NCI-H526 (cell line): ENCODE measurements around the gene RGS1.
"Not testable (repeated sequence)": the region's sequence is repeated elsewhere in the genome, so short reads cannot be mapped to it uniquely, and the experiment has no call there.

Source experiments
- DNase-seq, 2 experiments: peaks; one replicate each; lab custom pipeline; 2025; lab: John Stamatoyannopoulos, UW

RGS1 gene

GRCh38 chr1:192575499-192576189 lies at the start of gene RGS1:
Gene RGS1 (plus strand): TSS chr1:192575773. CDS start chr1:192575793, 20 bp downstream.
- DNase-seq, result no peak

GRCh38 chr1:192527111-192527795 lies 48.3 kb upstream of the RGS1 start:
- DNase-seq, result no peak

- no peak for DNase-seq
Measured at GRCh38 chr1:192527950-192528349, 47.6 kb upstream of the RGS1 start.

DNA sequence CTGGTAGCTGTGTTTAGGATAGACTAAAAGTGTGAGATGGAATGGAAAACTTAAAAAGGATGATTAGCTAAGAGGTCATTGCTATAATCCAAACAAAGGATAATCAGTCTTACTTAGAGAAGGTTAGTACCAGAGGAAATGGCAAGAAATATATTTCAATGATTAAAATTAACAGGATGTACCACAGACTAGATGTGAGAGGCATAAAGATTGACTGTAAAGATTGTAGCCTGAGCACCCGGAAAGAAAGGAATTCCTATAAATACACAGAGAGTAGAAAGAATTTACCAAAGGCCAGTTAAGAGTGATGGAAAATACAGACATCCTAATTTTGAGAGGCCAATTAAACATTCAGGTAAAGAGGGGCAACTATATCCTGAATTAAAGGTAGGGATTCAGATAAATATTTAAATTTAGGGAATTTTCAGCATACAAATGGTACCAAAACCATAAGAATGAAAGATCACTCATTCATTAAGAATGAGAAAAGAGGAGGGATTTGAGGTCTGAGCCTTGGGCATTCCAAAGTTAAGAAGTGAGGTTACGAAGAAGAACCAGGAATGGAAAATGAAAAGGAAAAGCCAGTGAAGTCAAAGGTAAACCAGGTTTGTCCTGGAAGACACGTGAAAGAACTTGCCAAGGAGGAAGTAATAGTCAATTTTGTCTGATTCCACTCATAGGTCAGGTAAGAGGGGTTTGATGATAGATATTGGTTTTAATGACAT lies 46.4 kb upstream of the RGS1 start:
- no peak for DNase-seq

- no peak for DNase-seq
Measured at GRCh38 chr1:192529811-192530210, 45.8 kb upstream of the RGS1 start.

DNA sequence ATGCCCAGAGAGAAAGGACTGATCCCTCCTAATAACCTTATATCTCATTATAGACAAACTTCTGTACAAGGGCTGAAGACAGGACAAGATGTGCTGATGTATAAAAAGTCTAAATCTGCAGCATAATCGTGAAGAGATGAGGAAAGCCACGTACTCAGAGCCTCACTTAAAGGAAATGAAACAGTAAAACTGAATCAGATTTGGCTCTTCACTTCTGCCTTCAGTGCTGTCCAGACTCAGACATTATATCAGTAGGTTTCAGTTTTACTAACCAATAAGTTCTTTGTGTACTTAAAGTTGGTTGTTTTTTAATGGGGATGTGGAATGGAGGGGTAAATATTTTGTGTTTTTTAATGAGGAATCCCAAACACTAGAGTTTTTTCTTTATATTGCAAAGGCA lies 45.3 kb upstream of the RGS1 start:
- DNase-seq, result no peak

DNA sequence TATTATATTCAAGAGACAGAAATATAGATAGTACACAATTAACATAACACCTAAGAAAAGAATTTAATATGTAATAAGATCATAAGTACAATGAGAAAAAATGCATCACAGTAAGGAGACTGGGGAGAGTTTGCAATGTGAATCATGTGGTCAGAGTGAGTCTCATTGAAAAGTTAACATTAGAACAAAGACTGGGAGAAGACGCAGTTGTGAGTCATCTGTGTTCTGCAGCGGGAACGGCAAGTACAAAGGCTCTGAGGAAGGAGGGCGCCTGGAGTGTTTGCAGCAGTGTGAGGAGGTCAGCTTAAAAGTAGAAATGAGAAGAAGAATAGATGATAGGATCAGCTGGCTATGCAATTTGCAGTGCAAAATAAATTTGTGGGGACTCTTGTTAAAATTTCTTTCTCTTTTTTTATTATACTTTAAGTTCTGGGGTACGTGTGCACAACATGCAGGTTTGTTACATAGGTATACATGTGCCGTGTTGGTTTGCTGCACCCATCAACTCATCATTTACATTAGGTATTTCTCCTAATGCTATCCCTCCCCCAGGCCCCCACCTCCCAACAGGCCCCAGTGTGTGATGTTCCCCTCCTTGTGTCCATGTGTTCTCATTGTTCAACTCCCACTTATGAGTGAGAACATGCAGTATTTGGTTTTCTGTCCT lies 44.4 kb upstream of the RGS1 start:
- not testable (repeated sequence) for DNase-seq

DNA sequence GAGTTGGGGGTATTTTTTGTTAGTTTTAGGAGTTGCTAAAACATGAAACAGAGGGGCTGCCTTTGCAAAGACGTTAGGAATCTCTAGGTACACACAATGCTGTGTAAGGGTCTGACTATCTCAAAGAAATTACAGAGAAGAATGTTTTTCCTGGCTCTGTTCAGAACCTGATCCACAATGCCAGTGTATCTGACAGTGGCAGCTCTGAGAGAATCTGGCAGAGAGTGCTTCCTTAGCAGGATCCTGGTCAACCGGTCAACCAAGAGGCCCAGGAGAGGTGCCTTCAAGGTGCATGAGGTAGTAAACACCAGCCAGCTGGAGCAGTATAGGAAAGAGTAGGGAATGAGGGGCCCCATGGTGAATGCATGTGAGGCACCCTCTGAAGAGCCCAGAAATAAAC lies 40.9 kb upstream of the RGS1 start:
- DNase-seq, result no peak

DNA sequence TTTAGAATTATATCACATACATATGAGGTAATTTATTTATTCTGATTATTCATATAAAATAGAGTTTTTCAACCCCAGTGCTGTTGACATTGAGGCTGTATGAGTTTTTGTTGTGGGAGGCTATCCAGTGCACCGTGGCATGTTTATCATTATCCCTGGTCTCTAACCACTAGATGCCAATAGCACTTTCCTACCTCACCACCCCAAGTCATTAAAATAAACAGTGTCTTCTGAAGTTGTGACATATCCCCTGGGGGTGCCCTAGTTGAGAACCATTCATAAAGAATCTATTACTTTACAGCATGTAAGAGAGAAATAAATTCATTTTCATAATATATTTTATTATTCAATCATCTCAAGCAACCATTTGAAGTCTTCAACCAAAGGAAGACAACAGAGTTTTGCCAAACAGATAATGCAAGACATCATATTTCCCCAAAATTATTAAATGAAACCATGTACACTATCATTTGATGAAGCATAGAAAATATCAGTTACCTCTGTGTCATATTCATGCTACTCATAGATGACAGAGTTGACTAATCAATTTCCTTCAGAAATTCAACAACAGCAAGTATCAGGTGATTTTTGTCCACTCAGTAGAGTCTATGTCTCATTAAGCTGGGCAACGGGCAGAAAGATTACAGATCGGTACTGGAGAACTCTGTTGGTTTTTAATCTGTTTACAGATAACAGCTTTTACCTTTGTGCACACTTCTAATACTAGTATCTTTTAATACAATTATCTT lies 39.5 kb upstream of the RGS1 start:
- no peak for DNase-seq

DNA sequence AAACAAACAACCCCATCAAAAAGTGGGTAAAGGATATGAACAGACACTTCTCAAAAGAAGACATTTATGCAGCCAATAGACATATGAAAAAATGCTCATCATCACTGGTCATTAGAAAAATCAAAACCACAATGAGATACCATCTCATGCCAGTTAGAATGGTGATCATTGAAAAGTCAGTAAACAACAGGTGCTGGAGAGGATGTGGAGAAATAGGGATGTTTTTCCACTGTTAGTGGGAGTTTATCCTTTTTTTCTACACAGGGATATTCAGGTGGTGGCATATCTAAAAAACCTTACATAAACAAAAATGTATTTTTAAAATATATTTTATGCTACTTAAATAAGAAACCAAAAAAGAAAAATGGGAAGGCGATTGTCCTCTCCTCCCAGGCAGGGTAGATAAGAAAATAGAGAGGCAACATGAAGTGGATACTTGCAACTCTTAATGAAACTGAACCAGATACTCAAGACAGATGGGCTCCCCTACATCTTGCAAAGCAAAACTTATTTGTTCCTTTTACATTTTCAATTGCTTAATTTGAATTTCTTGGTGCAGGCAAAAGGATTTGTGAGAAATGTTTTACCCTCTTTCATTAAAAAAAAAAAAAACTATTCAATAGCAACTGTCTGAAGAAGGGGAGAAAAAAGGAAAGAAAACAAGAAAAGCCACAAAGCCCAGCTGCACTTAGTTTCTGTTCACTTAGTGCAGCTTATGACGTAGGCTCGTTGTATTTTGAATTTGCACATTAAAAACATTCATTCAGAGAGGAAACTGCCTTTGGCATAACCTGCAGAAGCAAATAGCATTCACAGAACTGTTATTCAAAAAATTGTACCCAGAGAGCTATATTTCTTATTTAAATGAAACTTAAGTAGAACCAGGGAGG lies 36.9 kb upstream of the RGS1 start:
- peak in 1 of 2 experiments; percentile 15 for DNase-seq

DNA sequence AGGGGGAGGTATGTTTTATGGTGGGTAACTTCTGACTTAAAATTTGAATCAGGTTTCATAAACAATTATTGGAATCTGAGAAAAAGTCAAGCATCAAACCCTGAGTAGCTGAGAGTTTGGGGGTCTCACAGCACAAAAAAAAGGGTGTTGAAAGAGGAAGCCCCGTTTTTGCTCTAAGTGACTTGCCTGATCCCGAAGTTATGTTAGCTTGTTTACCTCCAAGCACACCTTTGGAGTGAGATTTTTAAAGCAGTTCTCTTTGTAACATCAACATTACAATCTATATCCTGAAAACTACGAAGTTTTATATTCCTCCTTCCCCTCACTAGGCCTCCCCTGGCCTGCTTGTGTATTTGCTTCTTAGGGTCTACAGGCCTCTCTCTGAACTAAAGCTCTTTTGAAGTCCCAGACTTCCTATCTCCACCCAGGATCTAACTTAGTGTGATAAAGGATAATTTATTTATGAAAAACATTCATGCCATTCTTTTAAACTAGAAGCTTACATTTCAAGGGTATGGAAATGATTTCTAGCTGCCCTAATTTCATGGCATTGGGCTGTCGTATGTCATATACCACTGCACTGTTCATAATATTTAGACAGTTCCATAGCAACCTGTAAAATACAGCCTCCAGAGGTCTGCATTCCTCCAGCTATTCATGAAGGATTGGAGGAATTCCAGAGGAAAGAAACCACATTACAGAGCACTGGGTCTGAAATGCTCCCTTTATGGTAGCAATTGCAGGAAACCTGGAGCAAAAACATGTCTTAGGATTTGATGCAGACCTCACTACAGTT lies 36.1 kb upstream of the RGS1 start:
- DNase-seq, result peak; percentile 57 to 67

GRCh38 chr1:192543445-192543844 lies 32.1 kb upstream of the RGS1 start:
- DNase-seq, result no peak

- no peak for DNase-seq
Measured at GRCh38 chr1:192545896-192546521, 29.6 kb upstream of the RGS1 start.

DNA sequence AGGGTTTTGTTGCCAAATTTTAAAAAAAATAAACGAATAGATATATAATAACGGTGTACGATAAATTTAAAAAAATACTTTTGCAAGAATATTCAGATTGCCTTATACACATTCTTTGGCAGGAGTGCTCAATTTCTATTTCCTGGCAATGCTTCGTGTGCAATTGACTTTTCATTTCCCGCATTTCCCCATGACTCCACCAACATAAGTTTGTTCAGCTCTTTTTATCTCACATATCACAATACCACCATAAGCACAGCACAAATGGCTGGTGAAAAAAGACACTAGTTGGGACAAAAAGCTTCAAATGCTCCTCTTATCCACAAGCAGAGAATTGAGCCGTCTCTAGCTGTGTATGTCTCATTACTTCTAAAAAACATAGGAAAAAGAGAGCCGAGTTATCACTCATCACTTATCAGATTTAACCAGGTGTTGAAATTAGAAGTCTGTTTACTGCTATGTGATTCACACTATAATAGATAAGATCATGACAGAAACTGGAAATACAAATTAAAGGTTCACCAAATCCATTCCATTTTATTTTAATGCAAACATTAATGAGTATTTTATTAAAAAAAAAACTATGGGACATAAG lies 28.9 kb upstream of the RGS1 start:
- no peak for DNase-seq

DNA sequence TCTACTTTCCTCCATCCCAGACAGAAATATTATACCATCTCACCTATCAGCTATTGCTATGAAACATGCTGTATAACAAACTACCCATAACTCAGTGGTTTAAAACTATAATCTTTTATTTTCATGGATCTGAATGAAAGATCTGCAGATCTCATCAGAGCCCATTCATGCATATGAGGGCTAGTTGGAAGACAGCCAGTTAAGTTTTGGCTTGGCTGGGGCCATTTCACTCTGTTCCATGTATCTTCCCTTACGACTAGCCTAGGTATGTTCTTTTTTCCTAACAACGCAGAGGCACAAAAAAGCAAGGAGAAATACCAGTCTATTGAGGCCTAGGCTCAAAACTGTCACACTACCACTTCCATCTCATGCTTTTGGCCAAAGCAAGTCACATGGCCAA lies 28.1 kb upstream of the RGS1 start:
- no peak for DNase-seq

DNA sequence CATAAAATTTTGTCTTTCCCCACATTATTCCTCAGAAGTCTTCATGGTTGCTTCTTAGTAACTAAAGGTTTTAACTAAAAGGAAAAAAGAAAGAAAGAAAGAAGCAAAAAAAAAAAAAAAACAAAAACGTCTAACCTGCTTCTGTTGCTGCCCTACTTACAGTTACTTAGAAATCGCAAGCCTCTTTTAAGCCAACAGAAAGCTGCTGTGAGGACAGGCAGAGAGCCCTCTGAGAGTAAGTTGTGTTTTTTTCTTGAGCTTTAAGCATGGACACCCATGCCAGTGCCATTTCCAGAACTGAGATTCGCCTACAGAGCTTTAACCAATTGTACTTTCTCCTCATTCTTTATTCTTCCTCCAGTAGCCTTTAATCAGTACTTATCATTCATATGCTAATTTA lies 25.6 kb upstream of the RGS1 start:
- no peak for DNase-seq

DNA sequence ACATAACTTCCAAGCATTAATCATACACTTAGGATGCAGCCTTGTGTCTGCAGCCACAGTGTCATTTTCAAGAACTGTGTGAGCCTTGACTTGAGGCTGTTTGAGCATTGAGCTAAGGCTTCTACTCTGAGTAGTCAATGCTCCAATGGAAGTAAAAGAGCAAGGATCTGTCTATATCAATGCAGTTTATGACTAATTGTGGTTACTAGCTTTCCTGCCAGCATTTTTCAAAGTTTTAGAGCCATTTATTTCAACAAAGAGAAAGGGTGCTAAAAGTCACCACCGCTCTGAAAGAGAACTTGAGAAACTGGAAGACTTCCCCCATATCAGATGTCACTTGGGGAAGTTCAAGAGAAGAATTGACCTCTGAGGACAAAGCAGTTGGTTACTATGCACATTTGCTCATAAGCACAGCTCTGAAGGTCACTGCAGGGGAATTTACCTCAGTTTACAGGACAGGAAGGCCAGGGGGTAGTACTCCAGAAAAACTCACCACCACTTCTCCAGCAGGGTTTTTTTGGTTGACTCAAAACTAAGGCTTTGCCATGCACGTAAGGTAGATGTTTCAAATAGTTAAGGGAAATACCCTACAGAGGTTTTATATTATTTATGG lies 24.5 kb upstream of the RGS1 start:
- DNase-seq, result no peak

- DNase-seq, result no peak
Measured at GRCh38 chr1:192552760-192553191, 22.8 kb upstream of the RGS1 start.

GRCh38 chr1:192553741-192554140 lies 21.8 kb upstream of the RGS1 start:
- DNase-seq, result no peak
